Measurements from ENCODE around the gene ITGB2.

The ITGB2 gene

DNA sequence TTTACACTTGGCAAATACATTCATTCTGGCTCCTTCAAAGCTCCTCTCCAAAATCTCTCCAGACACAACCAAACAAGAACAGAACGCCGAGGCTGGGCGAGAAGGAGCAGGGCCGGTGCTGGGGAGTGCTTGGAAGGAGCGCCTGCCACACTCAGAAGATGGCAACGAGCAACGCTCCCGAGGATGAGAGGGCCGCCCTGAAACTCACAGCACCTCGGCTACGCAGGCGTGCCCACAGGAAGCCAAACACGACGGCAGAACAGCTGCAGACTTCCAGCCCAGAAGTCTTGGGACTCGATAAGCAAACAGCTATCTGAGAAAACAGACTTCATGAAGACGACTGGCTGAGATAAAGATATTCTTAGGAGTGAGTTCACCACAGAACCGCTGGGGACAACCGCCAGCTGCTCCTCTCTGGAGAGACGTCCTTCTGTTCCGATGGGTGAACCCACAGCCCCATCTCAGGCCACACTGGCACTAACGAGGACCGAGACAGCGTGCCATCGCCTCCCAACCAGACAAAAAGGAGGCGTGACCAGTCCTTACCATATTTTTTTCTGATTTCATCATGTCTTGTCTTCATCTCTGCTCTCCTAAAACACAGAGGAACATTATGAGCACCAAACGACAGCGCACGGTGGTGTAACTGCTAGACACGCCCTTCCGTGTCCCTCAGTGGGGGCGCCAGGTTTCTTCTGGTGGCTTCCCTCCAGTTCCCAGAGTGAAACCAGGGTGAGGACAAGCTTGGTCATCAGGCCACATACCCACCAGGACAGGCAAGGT lies 65.8 kb downstream of the ITGB2 start:
- in situ Hi-C loops (cut with MboI; ENCODE audit: low sequenced_read_pairs) = no loop called here

DNA sequence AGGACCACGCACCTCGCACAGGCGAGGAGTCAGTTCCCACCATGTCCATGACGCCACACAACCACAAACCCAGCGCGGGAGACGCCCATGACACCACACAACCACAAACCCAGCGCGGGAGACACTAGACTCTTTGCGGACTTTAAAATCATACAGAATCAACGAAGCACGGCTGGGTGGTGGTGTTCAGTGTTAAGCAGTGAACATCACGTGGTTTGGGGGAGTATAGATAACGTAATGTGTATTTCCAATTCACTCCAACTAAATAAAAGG lies 66.4 kb downstream of the ITGB2 start:
- in situ Hi-C loops (cut with MboI; ENCODE audit: low sequenced_read_pairs) = no loop called here

DNA sequence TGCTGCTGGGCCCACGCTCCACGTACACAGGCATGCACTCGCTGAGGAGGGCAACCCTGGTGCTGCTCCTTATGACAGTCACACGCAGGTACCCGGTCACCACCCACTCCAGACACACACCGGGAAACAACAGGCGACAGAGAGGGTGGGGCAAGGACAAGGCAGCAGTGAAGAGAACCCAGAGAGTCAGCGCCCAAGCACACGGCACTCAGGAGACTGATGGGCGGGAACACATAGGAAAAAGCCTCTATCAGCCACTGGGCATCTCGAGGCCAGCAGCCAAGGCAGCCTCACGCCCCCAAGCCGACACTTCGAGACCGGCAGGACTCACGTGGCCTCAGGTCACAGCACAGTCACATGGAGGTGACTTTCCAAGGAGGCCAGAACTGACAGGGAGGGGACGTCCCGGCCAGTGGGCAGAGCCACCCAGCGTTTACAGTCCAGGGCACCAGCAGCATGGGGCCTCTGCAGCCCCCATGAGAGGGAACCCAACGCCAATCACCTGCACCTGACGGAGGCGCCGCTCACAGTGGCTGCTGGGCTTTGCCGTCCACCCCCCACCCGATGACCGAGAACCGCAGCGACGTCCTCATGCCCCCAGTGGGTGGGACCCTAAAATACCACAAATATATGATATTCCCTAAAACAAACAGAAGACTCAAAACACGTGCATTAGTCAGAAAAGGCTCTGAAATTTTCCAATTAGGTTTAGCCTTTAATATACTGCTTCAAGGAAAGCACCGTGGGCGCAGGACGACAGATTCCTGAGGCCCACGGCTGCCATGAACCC lies 66.9 kb downstream of the ITGB2 start:
- in situ Hi-C loops (cut with MboI; ENCODE audit: low sequenced_read_pairs) = no loop called here

DNA sequence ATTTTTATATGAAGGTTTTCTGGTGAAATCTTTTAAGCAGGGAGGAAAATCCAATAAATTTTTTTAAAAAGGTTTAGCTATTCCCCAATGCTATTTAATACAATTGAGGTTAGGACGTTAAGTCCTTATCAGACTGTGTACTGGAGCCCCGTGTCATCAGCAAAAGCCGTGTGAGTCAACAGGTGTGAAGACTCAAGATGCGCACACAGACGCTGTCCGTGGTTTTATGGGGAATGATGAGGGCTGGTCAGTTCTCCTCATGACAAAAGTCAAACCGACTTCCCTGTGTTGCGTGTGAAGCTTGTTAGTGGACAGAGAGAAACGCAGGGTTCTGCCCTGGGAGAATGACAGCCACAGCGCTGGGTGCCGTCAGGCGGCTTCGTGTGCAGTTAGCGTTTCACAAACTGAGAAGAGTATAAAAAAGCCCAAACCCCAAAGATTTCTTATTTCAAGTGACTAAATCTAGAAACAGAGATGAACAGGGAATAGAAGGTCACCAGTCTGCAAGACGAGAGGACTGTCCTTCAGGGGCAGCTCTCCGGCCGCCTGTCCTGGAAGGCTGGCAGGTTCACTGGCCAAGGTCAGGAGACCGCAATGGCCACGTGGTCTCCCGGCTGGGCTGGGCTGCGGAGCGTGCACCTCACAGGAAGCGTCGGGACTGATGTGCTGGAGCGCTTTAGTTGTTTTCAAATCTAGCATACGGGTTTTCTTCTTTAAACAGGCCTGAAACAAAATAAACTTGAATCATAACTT lies 69.6 kb downstream of the ITGB2 start:
- in situ Hi-C loops (cut with MboI; ENCODE audit: low sequenced_read_pairs) = no loop called here

DNA sequence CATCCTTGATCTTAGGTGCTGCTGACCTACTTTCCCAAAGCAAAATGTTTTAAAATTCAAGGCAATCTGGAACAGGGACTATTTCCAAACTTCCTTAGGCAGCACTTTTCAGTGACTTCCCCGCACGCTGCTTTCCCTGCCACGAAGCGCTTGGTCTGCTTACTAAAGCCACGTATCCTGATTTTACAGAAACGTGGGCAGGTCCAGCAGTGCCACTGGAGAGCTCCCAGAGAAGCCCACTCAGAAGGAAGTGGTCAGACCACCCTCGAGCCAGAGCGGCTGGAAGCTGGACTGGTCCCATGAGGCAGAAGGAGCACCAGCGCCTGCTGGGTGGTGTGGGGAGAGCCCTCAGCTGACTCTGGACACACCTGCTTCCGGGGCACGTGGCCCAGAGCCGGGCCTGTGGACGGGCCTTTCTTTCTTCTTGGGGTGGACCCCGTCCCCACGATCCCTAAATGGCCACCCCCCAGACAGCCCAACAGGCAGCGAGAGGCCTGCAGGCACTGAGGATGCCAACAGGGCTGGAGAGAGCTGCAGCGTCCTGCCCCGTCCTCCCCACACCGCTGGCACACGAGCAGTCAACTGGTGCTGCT lies 70.4 kb downstream of the ITGB2 start:
- in situ Hi-C loops (cut with MboI; ENCODE audit: low sequenced_read_pairs) = no loop called here

DNA sequence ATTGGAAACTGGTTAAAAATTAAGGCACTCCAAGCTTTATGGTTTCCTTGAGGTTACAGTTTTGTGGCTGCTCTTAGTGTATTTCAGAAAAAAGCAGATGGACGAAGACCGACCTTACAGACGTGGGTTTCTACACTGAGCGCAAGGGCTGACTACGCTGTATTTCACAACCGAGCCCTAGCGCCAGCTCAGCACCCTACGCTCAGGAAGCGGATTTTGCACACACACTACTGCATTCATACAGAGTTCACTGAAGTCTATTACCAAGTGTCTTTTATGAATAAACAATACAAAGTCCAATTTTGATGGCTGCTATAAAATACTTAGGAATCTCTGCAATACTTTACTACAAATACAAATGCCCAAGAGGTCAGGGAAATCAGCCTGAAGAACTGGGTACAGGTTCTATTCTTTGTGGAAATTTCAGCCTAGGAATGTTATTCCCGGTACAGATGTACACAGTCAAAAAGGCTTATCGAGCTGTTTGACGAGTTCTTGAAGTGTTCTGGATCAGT lies 71.0 kb downstream of the ITGB2 start:
- in situ Hi-C loops (cut with MboI; ENCODE audit: low sequenced_read_pairs) = no loop called here

DNA sequence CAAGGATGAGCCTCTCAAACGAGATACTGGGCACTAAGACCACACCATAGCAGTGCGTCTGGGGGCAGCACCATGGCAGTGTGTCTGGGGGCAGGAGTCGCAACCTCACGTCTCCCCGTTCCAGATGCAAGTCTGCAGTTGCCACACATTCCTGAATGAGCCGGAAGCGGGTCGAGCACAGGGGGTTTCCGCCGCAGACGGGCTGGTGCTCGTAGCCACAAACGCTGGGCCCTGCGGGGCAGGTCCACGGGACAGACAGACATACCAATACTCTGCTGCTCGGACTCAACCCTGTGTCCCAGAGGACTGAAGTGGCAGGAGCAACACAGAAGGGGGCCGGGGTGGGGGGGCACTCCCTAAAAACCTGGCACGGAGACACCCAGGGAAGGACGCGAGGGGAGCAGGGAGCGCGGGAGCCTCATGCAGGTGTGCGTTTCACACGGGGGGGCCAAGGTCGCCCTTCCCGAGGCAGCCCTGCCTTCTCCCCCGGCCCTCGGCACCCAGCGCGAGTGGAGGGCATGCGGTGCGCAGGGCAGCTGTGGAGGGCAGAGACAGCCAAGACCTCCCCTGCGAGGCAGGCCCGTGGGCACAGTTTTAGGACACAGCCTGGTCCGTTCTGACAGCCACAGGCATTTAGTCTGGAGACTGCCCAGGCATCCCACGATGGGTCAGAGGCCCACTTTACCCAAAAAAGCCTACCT lies 71.7 kb downstream of the ITGB2 start:
- in situ Hi-C loops (cut with MboI; ENCODE audit: low sequenced_read_pairs) = no loop called here

DNA sequence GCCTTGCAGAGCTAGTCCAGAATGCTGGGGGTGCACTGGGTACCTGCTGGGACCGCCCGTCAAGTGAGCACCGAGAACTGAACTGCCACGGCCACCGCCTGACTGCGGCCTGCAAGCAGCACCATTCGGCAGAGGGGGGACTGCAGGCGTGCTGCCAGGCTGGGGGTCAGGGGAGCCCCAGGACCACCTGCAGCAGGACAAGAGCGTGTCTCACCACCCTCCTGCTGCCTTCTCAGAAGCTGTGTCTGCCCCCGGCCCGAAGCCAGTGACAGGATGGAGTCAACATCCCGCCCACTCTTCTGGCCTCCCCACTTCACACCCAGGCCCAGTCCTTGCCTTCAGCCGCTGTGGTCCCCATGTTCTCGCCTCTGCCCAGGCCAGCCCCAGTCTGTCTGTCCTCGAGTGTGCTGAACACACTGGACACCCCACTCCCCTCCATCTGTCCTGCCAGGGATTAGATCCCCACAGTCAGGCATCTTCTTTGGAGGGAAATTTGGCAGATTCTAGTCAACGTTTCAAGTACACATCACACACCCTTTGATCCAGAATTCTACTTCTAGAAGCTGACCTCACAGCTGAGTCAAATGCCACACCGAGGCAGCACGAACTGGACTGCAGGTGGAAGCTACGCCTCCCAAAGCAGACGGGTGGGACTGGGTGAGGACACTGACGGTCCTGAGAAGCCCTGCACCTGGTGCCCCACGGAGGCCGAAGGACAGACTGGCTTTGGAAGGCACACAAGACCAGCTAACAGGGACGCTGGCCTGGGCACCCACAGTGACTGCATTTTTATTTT lies 73.2 kb downstream of the ITGB2 start:
- in situ Hi-C loops (cut with MboI; ENCODE audit: low sequenced_read_pairs) = no loop called here

DNA sequence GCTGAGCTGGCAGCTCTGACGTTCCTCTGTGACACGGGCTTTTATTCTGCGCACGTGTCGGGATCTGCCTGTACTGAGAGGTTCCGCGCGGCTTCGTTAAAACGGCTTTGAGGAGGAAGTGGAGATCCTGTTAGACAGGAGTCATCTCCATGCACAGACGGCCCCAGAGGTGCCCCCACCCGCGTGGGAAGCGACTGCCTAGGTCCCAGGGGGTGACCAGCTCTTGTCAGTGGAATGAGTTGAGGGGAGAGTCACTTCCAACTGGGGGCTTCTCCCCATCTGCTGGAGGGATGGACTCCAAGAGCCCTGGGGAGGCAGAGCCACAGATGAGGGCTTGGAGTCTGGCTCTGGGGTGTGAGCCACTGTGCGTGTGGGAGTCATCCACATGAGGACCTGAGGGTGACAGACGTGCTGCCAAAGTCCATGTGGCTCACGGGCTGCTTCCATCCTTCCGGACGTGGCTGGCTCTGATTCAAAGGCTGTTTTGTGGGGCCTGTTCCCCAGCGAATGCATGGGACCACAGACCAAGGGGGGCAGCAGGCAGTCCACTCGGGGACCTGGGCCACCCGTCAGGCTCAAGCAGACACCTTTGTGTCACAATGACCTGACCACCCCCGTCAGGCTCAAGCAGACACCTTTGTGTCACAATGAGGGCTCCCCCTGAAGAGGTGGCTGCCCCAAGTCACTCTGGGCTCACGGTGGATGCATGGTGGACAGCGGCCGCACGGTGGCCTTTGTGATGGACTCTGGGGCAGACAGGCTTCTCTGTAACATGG lies 74.0 kb downstream of the ITGB2 start:
- in situ Hi-C loops (cut with MboI; ENCODE audit: low sequenced_read_pairs) = no loop called here

DNA sequence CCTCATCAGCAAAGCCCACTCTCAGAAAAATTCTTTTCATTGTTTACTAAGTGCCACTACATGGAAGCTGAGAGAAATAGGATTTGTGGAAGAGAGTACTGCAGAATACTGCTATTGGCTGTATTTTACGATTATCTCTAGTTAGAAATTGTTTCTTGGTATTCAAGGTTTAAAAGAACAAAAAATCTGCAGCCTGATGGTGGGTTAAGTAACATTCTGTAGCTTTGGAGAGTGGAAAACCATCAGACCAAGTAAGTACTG lies 74.5 kb downstream of the ITGB2 start:
- in situ Hi-C loops (cut with MboI; ENCODE audit: low sequenced_read_pairs) = no loop called here

DNA sequence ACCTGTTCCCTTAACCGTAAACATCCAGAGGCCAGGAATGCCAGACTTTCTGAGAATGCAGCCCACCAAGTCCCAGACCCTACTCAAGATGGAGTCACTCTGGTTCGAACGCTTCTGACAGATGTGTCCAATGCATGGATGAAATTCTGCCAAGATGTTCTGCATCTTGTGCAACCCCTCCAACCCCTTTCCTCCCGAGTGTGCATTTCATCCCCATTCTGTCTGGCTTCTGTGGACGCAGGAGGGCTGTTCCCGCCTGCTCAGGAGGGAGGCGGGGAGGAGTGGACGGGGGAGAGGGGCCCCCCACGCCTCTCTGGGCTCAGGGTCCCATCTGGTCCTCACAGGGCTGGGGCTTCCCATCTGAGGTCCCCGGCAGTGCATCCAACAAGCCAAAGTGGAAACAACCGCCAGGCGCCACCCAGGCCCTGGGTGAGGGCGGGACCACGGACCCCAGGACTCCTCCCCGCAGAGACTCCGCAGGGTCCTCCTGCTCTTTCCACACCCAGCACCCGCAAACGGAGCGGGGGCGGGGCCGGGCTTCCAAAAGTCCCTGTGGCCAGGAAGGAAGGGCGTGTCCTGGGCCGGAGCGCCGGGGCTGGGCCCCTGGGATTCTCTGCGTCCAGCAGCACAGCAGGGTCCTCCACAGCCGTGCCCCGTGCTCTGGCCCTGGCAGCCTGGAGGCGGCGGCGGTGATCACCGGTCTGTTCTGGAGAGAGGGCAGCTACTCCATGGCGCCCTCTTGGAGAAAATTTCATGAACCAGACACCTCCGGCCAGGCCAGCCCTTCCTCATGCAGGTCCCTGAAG lies 75.1 kb downstream of the ITGB2 start:
- in situ Hi-C loops (cut with MboI; ENCODE audit: low sequenced_read_pairs) = no loop called here

DNA sequence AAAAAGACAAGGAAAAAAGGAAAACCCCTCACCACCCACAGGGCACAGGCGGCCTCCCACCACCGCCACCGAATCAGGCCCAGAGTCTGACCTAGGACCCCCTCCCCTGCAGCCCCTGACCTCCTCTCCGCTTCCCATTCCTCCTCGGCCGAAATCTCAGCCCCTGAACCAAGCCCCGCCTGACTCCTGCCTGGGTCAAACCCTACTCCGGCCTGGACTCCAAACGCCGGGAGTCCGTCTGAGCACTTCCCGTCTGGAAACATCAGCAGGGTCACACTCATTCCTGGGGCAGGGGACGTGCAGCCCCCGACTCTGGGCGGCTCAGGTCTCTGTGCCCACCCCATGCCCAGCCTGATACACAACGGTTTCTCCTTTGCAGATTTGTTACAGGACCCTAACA lies 76.4 kb downstream of the ITGB2 start:
- in situ Hi-C loops (cut with MboI; ENCODE audit: low sequenced_read_pairs) = no loop called here

DNA sequence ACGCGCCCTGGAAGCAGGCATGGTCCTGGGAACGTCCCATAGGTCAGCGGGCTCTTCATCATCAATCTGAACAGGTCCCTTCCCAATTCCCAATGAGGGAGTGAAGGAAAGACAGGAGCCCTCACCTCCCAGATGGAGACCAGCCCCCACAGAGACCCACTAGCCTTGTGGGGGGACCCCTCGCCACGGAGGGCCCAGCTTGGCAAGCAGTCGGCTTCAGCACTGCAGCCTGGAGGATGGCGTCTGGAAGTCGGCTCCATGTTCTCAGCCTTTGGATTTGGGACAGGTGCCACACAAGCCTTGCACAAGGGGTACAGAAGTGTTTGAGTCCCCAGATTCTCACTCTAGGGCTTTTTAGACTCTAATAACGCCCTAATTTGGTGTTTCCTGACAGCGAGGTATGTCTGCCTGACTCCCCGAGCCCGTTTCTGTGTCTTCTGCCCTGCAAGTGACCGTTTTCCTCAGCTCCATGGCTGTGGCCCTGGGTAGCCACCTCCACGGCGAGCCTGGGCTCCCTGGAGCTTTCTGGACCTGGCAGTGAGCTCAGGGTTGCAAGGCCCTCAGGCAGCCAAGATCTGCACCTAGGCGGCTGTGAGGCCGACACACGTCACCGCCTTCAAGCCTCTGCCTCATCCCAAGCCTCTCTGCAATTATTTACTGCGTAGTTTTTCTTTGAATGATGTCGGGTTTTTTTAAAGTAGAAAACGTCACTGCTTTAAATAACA lies 77.8 kb downstream of the ITGB2 start:
- in situ Hi-C loops (cut with MboI; ENCODE audit: low sequenced_read_pairs) = no loop called here

DNA sequence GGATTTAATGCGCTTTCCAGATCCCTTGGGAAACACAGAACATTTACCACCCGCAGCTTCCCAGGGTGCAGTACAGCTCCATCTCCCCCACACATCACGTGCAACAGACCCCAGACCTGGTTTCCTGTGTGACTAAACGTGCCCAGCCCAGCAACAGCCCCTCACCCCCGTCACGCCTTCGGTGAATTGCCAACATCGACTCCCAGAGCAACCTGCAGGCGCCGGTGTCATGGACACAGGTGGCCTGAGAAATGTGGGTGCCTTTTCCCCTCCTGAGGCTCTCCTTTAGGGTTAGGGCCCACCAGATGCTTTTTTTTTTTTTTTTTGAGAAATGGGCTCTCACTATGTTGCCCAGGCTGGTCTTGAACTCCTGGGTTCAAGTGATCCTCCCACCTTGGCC lies 78.6 kb downstream of the ITGB2 start:
- in situ Hi-C loops (cut with MboI; ENCODE audit: low sequenced_read_pairs) = no loop called here

DNA sequence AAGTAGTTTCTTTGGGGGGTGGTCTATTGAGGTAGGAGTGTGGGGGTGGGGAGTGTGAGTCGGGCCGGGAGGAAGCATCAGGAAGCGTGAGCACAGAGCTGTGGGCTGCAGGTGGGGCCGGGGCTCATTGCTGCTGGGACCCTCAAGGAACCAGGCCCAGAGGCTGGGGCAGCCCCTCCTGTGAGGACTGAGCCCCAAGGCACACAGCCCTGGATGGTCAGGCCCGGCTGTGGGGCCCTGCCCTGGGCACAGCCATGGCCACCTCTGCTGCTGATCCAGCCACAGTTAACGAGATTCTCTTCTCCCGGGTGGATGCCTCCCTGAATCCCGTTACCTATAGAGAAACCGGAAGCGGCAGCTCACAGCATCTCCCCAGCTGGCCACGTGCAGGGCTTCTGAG lies 79.9 kb downstream of the ITGB2 start:
- in situ Hi-C loops (cut with MboI; ENCODE audit: low sequenced_read_pairs) = no loop called here

DNA sequence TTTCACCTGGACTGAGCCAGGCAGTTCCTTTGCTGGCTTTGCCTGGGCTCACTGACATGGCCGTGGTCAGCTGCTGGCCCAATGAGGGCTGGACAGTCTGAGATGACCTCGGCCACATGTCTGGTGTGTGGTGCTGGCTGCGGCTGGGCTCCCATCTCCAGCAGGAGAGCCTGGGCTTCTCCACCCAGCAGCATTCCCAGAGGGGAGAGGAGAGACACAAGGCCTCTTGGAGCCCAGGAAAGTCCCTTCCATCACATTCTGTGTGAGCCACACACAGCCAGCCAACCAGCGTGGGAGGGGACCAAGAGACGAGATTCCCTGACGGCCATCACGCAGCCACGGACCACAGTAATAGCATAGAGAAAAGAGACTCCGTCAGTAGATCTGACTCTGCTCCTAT lies 81.7 kb downstream of the ITGB2 start:
- in situ Hi-C loops (cut with MboI; ENCODE audit: low sequenced_read_pairs) = no loop called here

DNA sequence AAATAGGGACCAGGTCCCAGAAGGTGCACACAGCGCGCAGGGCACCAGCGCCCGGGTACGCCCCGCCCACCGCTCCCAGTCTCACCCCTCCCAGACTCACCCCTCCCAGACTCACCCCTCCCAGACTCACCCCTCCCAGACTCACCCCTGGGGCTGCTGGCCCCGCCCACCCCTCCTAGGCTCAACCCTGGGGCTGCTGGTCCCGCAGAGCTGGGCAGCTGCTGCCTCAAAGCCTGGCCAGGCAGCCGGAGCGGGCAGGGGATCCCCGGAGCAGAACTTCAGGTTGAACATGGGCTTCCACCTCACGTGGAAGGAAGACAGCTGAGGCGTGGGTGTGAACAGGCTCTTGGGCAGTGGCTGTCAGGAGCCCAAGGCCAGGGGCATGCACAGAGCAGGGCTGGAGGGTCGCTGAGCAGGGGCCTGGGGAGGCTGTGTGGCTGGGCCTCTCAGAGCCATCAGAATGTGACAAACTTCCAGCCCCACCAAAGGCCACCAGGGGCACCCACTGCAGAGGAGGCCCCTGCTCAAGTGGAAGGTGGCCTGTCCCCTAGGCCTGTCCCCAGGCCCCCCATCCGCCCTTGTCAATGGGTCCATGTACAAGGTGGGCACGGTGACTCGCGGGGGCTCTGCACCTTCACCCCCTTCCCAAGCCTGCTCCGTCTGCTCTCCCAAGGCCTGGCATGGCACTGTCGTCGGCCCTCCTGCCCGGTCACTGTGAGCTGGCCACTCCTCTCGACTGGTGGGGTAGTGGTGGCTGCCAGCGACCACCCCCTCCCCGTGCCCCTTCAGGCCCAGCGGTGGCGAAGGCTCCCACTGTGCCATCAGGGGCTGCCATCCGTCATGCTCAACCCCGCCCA lies 82.4 kb downstream of the ITGB2 start:
- in situ Hi-C loops (cut with MboI; ENCODE audit: low sequenced_read_pairs) = no loop called here
